Measurements from ENCODE around the gene KCNK1. TPM values are rescaled to one million over a fixed set of nuclear protein-coding genes. Genes with fewer than 3 reads are reported as not detected.

The KCNK1 gene
- total and polyA plus RNA-seq, 4 donors: 2.5 to 12.3 (median 4.5) TPM

DNA sequence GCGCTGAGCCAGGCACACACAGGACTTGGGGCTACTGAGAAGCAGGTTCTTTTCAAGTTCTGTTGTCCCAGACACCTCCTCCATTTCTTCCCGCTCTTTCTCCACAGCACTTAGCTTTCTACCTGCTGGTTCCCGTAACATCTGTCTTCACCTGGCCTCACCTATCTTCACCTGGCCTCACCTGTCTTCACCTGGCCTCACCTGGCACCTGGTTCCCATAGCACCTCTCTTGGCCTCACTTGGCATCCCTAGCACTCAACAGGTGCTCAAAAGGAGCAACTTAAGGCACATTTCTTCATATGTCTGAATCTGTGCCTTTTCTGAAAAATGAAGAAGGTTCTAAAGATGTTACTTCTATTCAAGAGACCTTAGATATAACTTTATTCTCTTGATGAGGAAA is 10.4 kb downstream of the KCNK1 start:
- Histone ChIP-seq H3K36me3 (ENCODE audit: control insufficient read depth in 4 of 4, insufficient read depth in 3 of 4, low read depth in 1 of 4, low read length in 3 of 4) (peaks cover 0 to 1% (median 0%) of the 10 kb centered on the region in 4 donors), H3K4me3 (ENCODE audit: low read depth in 1 of 3, low read length in 3 of 3) (no peak overlapping the region), H3K9ac (ENCODE audit: low read depth in 1 of 2, low read length in 2 of 2) (no peak overlapping the region), H3K27ac (ENCODE audit: low read depth in 1 of 2, low read length in 2 of 2) (no peak overlapping the region), H3K9me3 (ENCODE audit: control insufficient read depth in 4 of 4, low read length in 3 of 4) (no peaks in the 10 kb centered on the region), H3K4me1 (ENCODE audit: control insufficient read depth in 4 of 4, insufficient read depth in 4 of 4, low read length in 3 of 4) (no peaks in the 10 kb centered on the region), H3K27me3 (ENCODE audit: control insufficient read depth in 4 of 4, insufficient read depth in 4 of 4, low read length in 3 of 4) (no peaks in the 10 kb centered on the region)
- DNase-seq (ENCODE audit: low spot score): no peak
- TF ChIP-seq, protein P1, sequence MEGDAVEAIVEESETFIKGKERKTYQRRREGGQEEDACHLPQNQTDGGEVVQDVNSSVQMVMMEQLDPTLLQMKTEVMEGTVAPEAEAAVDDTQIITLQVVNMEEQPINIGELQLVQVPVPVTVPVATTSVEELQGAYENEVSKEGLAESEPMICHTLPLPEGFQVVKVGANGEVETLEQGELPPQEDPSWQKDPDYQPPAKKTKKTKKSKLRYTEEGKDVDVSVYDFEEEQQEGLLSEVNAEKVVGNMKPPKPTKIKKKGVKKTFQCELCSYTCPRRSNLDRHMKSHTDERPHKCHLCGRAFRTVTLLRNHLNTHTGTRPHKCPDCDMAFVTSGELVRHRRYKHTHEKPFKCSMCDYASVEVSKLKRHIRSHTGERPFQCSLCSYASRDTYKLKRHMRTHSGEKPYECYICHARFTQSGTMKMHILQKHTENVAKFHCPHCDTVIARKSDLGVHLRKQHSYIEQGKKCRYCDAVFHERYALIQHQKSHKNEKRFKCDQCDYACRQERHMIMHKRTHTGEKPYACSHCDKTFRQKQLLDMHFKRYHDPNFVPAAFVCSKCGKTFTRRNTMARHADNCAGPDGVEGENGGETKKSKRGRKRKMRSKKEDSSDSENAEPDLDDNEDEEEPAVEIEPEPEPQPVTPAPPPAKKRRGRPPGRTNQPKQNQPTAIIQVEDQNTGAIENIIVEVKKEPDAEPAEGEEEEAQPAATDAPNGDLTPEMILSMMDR (IDR thresholded peaks at IDR 0.05; ENCODE audit: low read depth, low read length, missing input control): no peak
- TF ChIP-seq FOXA2 (IDR thresholded peaks at IDR 0.05) (no peak), TAF1 (conservative IDR thresholded peaks at IDR 0.05) (no peak), EGR1 (IDR thresholded peaks at IDR 0.05; ENCODE audit: low read depth in 2 of 2) (no peak), HNF4A (conservative IDR thresholded peaks at IDR 0.05) (no peak), NR2F2 (IDR thresholded peaks at IDR 0.05) (no peak), GABPA (IDR thresholded peaks at IDR 0.05 in 1 of 2, conservative IDR thresholded peaks at IDR 0.05 in 1 of 2) (no peak), JUND (IDR thresholded peaks at IDR 0.05) (no peak)
- TF ChIP-seq, protein P2, sequence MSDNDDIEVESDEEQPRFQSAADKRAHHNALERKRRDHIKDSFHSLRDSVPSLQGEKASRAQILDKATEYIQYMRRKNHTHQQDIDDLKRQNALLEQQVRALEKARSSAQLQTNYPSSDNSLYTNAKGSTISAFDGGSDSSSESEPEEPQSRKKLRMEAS (IDR thresholded peaks at IDR 0.05): no peak
- TF ChIP-seq, protein P3, sequence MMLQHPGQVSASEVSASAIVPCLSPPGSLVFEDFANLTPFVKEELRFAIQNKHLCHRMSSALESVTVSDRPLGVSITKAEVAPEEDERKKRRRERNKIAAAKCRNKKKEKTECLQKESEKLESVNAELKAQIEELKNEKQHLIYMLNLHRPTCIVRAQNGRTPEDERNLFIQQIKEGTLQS (IDR thresholded peaks at IDR 0.05): no peak
- WGBS: 97% methylated on average over 3 of the region's 3 CpGs

DNA sequence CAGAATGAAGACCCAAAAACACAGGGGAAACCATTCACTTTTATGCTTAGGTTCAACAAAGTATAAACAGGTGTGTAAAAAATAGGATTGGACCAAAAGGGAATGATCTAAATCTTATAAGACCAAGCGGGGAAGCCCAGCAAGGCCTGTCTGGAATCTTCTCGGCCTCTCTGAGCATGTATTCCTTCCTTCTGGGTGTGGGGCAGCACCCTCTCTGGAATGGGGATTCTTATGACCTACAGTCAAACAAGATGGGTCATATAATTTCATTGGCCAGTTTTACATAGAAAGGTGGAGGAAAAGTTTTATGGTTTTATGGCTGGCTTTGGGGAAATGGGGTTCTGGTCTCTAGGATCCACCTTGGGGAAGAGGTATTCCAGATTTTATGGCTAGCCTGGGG is 11.2 kb downstream of the KCNK1 start:
- no peaks in the 10 kb centered on the region for H3K4me1 ChIP-seq (ENCODE audit: control insufficient read depth in 4 of 4, insufficient read depth in 4 of 4, low read length in 3 of 4)
- no peak overlapping the region for H3K4me3 ChIP-seq (ENCODE audit: low read depth in 1 of 3, low read length in 3 of 3)
- DNase-seq (ENCODE audit: low spot score): no peak
- no peaks in the 10 kb centered on the region for H3K27me3 ChIP-seq (ENCODE audit: control insufficient read depth in 4 of 4, insufficient read depth in 4 of 4, low read length in 3 of 4)
- no peak overlapping the region for H3K27ac ChIP-seq (ENCODE audit: low read depth in 1 of 2, low read length in 2 of 2)
- no peak overlapping the region for H3K9ac ChIP-seq (ENCODE audit: low read depth in 1 of 2, low read length in 2 of 2)
- no peaks in the 10 kb centered on the region for H3K9me3 ChIP-seq (ENCODE audit: control insufficient read depth in 4 of 4, low read length in 3 of 4)
- TF ChIP-seq, protein P4, sequence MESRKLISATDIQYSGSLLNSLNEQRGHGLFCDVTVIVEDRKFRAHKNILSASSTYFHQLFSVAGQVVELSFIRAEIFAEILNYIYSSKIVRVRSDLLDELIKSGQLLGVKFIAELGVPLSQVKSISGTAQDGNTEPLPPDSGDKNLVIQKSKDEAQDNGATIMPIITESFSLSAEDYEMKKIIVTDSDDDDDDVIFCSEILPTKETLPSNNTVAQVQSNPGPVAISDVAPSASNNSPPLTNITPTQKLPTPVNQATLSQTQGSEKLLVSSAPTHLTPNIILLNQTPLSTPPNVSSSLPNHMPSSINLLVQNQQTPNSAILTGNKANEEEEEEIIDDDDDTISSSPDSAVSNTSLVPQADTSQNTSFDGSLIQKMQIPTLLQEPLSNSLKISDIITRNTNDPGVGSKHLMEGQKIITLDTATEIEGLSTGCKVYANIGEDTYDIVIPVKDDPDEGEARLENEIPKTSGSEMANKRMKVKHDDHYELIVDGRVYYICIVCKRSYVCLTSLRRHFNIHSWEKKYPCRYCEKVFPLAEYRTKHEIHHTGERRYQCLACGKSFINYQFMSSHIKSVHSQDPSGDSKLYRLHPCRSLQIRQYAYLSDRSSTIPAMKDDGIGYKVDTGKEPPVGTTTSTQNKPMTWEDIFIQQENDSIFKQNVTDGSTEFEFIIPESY (IDR thresholded peaks at IDR 0.05): no peak
- TF ChIP-seq GABPA (IDR thresholded peaks at IDR 0.05 in 1 of 2, conservative IDR thresholded peaks at IDR 0.05 in 1 of 2) (no peak), JUND (IDR thresholded peaks at IDR 0.05) (no peak), EGR1 (IDR thresholded peaks at IDR 0.05; ENCODE audit: low read depth in 2 of 2) (no peak), FOXA1 (IDR thresholded peaks at IDR 0.05) (no peak), SP1 (IDR thresholded peaks at IDR 0.05) (no peak), HNF4A (conservative IDR thresholded peaks at IDR 0.05) (no peak)
- TF ChIP-seq, protein P3 (IDR thresholded peaks at IDR 0.05): no peak
- TF ChIP-seq, protein P1 (IDR thresholded peaks at IDR 0.05; ENCODE audit: low read depth, low read length, missing input control): no peak
- TF ChIP-seq, protein P2 (IDR thresholded peaks at IDR 0.05): no peak
- WGBS: 94% methylated on average over 2 of the region's 2 CpGs
- peaks cover 0 to 1% (median 0%) of the 10 kb centered on the region in 4 donors for H3K36me3 ChIP-seq (ENCODE audit: control insufficient read depth in 4 of 4, insufficient read depth in 3 of 4, low read depth in 1 of 4, low read length in 3 of 4)

Data from liver (tissue), 9 donors.